Measurements from ENCODE around the gene POLR2L.
A peak's percentile ranks its signal among the peaks of the same experiment; 100 is the strongest.

The POLR2L gene

DNA sequence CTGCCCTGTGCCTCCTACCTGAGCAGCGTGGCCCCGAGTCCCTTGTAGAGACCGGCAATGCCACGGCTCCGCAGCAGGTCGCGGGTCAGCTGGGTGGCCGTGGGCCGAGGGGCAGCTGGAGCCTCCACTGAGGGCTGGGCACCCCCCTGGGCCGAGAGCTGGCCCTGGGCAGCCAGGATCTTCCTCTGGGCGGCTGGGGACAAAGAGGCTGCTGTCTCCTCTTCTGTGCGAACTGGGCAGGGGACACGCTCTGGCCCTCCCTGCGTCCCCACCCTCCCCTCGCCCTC, 49.9 kb downstream of the POLR2L start:
- DNase-seq = no peak

DNA sequence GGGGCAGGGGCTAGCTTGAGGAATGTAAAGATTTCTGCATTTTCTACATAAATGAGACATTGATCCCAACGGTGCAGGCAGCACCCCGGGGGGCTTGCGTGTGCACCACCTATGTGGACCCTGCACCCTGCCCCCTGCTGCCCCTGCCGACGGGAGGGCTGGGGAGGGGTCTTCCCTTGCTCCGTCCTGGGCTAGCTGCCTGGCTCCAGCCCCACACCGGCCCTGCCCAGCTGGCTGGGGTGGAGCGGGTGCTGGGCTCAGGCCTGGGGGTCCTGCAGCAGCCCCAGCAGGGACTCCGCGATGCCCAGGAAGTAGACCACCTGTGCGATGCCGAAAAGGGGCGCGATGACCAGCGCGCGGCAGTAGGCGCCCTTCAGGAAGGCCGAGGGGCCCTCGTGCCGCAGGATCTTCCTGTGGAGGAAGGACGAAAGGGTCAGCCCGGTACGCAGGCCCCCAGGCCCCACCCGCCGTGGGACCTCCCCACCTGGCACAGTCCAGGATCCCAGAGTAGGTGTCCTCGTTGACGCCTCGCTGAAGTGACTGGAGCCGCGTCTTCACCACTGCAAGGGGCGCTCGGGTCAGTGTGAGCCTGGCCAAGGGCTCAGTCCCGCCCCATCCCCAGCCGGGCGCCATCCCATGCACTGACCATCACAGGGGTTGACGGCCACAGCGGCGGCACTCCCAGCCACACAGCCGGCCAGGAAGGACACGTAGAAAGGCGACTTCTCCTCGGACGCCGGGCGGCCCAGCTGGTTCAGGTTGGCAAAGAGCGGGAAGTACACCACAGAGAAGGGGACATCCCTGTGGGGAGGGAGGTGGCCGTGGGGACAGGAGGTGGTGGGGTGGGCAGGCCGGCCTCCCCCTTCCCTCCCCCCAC, 50.4 kb downstream of the POLR2L start:
- DNase-seq = no peak

DNA sequence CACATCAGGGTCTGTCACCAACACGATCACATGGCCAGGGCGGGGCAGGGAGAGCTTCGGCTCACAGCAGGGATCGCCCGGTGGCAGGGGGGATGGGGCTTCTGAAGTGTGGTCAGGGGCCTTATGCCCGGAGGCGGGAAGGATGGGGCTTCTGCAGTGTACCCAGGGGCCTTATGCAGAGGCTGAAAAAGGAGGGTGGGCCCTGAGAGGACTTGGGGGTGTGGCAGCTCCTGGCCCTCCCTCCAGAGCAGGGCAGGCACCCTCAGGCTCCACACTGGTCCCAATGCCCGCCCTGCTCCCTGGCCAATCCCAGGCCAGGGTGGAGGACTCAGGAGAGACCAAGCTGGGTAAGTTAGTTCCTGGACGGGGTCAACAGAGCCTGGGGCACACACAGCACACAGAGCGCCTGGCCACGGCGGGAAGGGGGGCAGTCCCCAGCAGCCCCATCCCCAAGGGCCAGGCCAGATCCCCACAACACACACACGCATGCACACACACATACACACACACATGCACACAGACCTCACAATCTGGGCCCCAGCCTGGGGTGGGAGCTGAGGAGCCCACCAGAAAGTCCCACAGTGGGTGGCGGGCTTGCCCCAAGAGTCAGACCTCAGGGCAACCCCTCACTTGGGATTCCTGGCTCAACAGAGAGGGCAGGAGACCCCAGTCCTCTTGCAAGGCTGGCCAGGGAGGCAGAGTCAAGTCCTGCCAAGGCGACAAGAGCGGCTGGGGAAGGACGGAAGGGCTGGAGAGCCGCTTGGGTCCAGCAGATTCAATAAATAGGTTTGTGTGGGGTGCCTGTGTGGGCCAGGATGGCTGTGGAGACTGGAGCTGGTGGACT, 51.4 kb downstream of the POLR2L start:
- DNase-seq = no peak

DNA sequence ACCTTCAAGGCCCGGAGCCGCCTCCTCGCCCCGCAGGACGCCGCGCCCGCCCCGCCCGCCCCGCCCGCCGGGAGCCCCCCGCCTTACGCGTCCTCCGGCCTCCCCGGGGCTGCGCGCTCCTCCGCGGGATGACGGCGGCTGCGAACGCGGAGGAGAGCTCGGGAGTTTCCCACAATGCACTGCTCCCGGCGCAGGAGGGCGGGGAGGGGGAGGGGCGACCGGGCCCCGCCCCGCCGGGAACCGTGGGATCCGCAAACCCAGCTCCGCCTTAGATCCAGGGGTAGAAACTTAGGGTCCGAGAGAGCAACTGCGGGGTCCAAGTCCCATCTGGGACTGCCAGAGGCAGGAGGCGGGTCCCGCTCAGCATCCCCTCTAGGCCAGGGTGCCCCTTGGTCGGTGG, 52.4 kb downstream of the POLR2L start, which contains the start of gene CEND1:
CEND1 (minus strand) TSS at position 148 of the 400 bp plus-strand sequence. CDS start 1,514 bp downstream, outside the sequence.
- DNase-seq = peak; percentile 80

All from activated CD4-positive, alpha-beta T cell treated with anti-CD3 and anti-CD28 coated beads, Interleukin-2, Interleukin-6, amounts not matched to agents 100 ng/mL and 50 ng/mL, durations not matched to agents 16 hours and 8 hours (primary cell).